Measurements from ENCODE around the gene IL1RAP. TPM values are rescaled to one million over a fixed set of nuclear protein-coding genes. Genes with fewer than 3 reads are reported as not detected.

Gene IL1RAP
- total and polyA plus RNA-seq, 2 donors (not counting 3 experiments of a cell fraction or from before 2014, with no cell fraction given) = 4.3 to 9.2 TPM

- Histone ChIP-seq H3K4me2 (ENCODE audit: insufficient read depth, low read length) (no peak overlapping the region), H3K4me3 (replicated peaks in 1 of 3; ENCODE audit: insufficient read depth in 1 of 3, low read depth in 1 of 3, low read length in 3 of 3) (no peak overlapping the region), H3K27me3 (ENCODE audit: control insufficient read depth in 2 of 2, insufficient read depth in 2 of 2, low read length in 2 of 2) (no peaks in the 10 kb centered on the region), H3K27ac (ENCODE audit: insufficient read depth, low read depth, low read length) (no peak overlapping the region), H3K4me1 (ENCODE audit: control insufficient read depth, extremely low read depth, insufficient read depth, low read length) (no peaks in the 10 kb centered on the region), H3K9me1 (replicated peaks; ENCODE audit: control insufficient read depth, extremely low read depth, insufficient read depth, low read length) (no peaks in the 10 kb centered on the region), H3K9me3 (replicated peaks; ENCODE audit: control insufficient read depth, insufficient read depth, low read length) (no peaks in the 10 kb centered on the region), H4K20me1 (replicated peaks; ENCODE audit: control insufficient read depth, extremely low read depth, insufficient read depth, low read length) (no peaks in the 10 kb centered on the region), H3K36me3 (ENCODE audit: control insufficient read depth in 2 of 2, extremely low read depth in 1 of 2, insufficient read depth in 2 of 2, low read length in 2 of 2) (no peaks in the 10 kb centered on the region), H3K79me2 (ENCODE audit: control insufficient read depth, insufficient read depth, low read length) (no peaks in the 10 kb centered on the region), H2AFZ (ENCODE audit: low read depth, low read length) (no peak overlapping the region), H3K9ac (replicated peaks; ENCODE audit: extremely low read depth, insufficient read depth, low read length) (no peak overlapping the region)
- POLR2A ChIA-PET = no interaction called here
- no peak for FAIRE-seq
- no peak for TF ChIP-seq EZH2 (IDR thresholded peaks at IDR 0.05; ENCODE audit: borderline replicate concordance, low read depth, low read length, severe bottlenecking)
- TF ChIP-seq JUN (IDR thresholded peaks at IDR 0.05; ENCODE audit: borderline replicate concordance, insufficient read depth, insufficient read length, low read depth) = no peak
- TF ChIP-seq, protein P1, sequence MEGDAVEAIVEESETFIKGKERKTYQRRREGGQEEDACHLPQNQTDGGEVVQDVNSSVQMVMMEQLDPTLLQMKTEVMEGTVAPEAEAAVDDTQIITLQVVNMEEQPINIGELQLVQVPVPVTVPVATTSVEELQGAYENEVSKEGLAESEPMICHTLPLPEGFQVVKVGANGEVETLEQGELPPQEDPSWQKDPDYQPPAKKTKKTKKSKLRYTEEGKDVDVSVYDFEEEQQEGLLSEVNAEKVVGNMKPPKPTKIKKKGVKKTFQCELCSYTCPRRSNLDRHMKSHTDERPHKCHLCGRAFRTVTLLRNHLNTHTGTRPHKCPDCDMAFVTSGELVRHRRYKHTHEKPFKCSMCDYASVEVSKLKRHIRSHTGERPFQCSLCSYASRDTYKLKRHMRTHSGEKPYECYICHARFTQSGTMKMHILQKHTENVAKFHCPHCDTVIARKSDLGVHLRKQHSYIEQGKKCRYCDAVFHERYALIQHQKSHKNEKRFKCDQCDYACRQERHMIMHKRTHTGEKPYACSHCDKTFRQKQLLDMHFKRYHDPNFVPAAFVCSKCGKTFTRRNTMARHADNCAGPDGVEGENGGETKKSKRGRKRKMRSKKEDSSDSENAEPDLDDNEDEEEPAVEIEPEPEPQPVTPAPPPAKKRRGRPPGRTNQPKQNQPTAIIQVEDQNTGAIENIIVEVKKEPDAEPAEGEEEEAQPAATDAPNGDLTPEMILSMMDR (IDR thresholded peaks at IDR 0.05; ENCODE audit: extremely low read depth in 1 of 2, insufficient read depth in 1 of 2, low read depth in 1 of 2, low read length in 2 of 2) = no peak
- TF ChIP-seq MYC (IDR thresholded peaks at IDR 0.05; ENCODE audit: low read depth, low read length) = no peak
- no peak for TF ChIP-seq GATA2 (IDR thresholded peaks at IDR 0.05; ENCODE audit: insufficient read depth, insufficient read length, low read depth, low read length)
- no peak for TF ChIP-seq POLR2AphosphoS5 (IDR thresholded peaks at IDR 0.05; ENCODE audit: insufficient read depth, low read depth, low read length)
- no peak for TF ChIP-seq MAX (IDR thresholded peaks at IDR 0.05; ENCODE audit: insufficient read depth, insufficient read length)
- TF ChIP-seq FOS (IDR thresholded peaks at IDR 0.05; ENCODE audit: borderline replicate concordance, insufficient read depth, low read length) = no peak
- no peak for TF ChIP-seq POLR2A (IDR thresholded peaks at IDR 0.05; ENCODE audit: low read depth, low read length)
- no TSS peak for BruUV-seq (replicated peaks)
- no peak for DNase-seq (ENCODE audit: low read depth, low spot score)
- CTCF ChIA-PET = interaction anchor here (1.5 kb wide), 1 partner anchor 17 kb away, joined by 3 read pairs; no protein-coding TSS in a partner anchor
- intact Hi-C loops (cut with micrococcal nuclease) (no loop called here), dilution Hi-C loops (cut with MboI; ENCODE audit: extremely low pct_ligation_motif_present, low sequenced_read_pairs) (no loop called here)
Observed at GRCh38 chr3:190552021-190552420, 38.1 kb downstream of the IL1RAP start.

Measured in endothelial cell of umbilical vein (primary cell).